ENCODE results near the gene TMOD2. TPM values are rescaled to one million over a fixed set of nuclear protein-coding genes. Genes with fewer than 3 reads are reported as not detected.

TMOD2 gene
- total RNA-seq, 2 donors from 2014 or later = 9.1 to 13.1 TPM

DNA sequence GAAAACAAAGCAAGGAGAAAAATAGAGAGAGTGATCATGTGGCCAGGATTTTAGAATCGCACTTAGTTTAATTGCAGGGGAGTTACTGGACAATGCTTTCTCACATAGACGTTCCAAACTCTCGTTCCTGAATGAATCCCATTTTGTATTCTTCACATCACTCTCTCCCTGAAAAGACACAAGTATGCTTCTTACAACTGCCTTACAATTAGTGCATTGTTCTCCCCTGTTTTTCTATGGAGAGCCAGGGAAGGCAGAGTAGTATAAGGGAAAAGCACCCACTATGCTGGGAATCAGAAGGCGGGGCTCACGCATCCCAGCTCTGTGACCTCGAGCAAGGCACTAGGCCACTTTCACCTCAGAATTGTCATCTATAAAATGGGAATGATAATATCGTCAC is 14.4 kb downstream of the TMOD2 start:
- Histone ChIP-seq H3K4me1 (ENCODE audit: control insufficient read depth in 1 of 2, low read depth in 2 of 2) (no peaks in the 10 kb centered on the region), H3K36me3 (peaks cover 4% of the 10 kb centered on the region), H3K27ac (no peak overlapping the region), H3K4me3 (no peak overlapping the region), H3K27me3 (replicated peaks; ENCODE audit: insufficient read depth) (no peaks in the 10 kb centered on the region), H3K9me3 (no peaks in the 10 kb centered on the region)
- DNase-seq (ENCODE audit: low spot score) (no peak), ATAC-seq (ENCODE audit: insufficient number of reproducible peaks, low FRiP score, low read depth) (no peak)
- TF ChIP-seq, protein P1, sequence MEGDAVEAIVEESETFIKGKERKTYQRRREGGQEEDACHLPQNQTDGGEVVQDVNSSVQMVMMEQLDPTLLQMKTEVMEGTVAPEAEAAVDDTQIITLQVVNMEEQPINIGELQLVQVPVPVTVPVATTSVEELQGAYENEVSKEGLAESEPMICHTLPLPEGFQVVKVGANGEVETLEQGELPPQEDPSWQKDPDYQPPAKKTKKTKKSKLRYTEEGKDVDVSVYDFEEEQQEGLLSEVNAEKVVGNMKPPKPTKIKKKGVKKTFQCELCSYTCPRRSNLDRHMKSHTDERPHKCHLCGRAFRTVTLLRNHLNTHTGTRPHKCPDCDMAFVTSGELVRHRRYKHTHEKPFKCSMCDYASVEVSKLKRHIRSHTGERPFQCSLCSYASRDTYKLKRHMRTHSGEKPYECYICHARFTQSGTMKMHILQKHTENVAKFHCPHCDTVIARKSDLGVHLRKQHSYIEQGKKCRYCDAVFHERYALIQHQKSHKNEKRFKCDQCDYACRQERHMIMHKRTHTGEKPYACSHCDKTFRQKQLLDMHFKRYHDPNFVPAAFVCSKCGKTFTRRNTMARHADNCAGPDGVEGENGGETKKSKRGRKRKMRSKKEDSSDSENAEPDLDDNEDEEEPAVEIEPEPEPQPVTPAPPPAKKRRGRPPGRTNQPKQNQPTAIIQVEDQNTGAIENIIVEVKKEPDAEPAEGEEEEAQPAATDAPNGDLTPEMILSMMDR (IDR thresholded peaks at IDR 0.05) = no peak

DNA sequence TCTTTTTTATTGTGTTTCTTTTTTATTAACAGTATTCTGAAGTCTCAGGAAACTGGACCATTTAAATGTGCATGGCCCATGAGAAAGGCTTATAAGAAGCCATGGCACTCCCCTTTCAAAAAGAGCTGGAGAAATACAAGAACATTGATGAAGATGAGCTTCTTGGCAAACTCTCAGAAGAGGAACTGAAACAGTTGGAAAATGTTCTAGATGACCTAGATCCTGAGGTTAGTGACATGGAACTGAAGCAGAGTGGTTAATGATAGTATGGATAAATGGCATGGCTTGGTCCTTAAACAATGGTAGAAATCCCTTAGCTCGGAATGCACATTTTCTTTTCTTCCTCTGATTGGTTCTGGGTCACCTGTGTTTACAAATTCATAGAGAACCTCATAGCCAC is 14.9 kb downstream of the TMOD2 start:
- Histone ChIP-seq H3K9me3 (no peaks in the 10 kb centered on the region), H3K27me3 (replicated peaks; ENCODE audit: insufficient read depth) (no peaks in the 10 kb centered on the region), H3K36me3 (peaks cover 4% of the 10 kb centered on the region), H3K4me1 (ENCODE audit: control insufficient read depth in 1 of 2, low read depth in 2 of 2) (no peaks in the 10 kb centered on the region), H3K27ac (no peak overlapping the region), H3K4me3 (no peak overlapping the region)
- ATAC-seq (ENCODE audit: insufficient number of reproducible peaks, low FRiP score, low read depth) (no peak), DNase-seq (ENCODE audit: low spot score) (no peak)
- TF ChIP-seq, protein P1 (IDR thresholded peaks at IDR 0.05) = no peak

DNA sequence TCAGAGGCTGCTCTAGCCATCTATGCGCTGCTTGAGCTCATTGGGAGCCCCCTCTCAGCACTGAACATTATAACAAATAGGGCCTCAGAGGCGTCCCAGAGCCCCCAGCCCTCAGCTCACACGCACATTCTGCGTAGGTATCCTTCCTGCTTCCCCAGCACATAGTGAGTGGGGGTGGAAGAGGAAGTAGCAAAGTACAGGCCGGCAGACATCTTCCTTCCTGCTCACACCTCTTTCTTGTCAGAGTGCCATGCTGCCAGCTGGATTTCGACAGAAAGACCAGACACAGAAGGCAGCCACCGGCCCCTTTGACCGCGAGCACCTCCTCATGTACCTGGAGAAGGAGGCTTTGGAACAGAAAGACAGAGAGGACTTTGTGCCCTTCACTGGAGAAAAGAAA is 16.6 kb downstream of the TMOD2 start:
- H3K4me3 ChIP-seq = no peak overlapping the region
- ATAC-seq (ENCODE audit: insufficient number of reproducible peaks, low FRiP score, low read depth) (no peak), DNase-seq (ENCODE audit: low spot score) (no peak)
- peaks cover 4% of the 10 kb centered on the region for H3K36me3 ChIP-seq
- H3K4me1 ChIP-seq (ENCODE audit: control insufficient read depth in 1 of 2, low read depth in 2 of 2) = no peaks in the 10 kb centered on the region
- no peaks in the 10 kb centered on the region for H3K27me3 ChIP-seq (replicated peaks; ENCODE audit: insufficient read depth)
- no peaks in the 10 kb centered on the region for H3K9me3 ChIP-seq
- H3K27ac ChIP-seq = no peak overlapping the region
- TF ChIP-seq, protein P1 (IDR thresholded peaks at IDR 0.05) = no peak

DNA sequence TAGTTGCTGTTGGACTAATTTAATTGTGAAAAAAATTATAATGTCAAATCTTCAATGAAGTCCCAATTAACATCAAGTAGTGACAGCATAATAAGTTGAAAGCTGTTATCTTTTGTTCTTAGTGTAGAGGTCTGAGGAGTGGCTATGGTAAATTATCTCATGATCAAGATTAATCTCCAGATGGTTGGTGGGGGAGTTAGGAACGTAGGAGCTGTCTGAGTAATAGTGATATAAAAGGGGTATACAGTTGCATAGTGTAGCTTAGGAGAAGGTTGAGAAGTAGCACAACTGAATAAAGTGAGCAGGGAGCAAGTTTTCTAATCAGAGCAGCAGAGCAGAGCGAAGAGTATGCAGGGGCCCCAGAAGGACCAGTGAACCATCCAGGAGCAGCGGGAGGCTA is 19.5 kb downstream of the TMOD2 start:
- TF ChIP-seq, protein P1 (IDR thresholded peaks at IDR 0.05) = no peak
- no peaks in the 10 kb centered on the region for H3K4me1 ChIP-seq (ENCODE audit: control insufficient read depth in 1 of 2, low read depth in 2 of 2)
- ATAC-seq (ENCODE audit: insufficient number of reproducible peaks, low FRiP score, low read depth) = no peak
- no peaks in the 10 kb centered on the region for H3K9me3 ChIP-seq
- H3K4me3 ChIP-seq = no peak overlapping the region
- H3K36me3 ChIP-seq = peaks cover 4% of the 10 kb centered on the region
- H3K27ac ChIP-seq = no peak overlapping the region
- no peak for DNase-seq (ENCODE audit: low spot score)
- no peaks in the 10 kb centered on the region for H3K27me3 ChIP-seq (replicated peaks; ENCODE audit: insufficient read depth)

DNA sequence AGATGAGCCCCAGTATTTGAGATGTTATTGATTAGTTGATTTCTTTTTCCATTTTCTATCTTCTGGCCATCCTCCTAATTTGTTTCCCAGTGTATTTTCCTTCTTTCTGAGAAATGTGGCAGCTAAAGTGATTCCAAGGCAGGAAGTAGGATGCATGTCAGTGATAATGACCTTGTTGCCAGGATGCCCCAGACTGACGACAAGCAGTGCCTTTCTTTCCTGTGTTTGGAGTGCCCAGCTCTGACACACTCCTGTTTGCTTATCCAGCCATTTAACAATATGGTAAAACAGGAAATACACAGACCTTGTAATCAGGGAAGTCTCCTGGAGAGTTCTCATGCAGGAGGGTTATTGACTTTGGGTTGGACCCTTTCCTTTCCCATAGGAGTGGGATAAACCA is 20.4 kb downstream of the TMOD2 start:
- TF ChIP-seq, protein P1 (IDR thresholded peaks at IDR 0.05) = no peak
- Histone ChIP-seq H3K27ac (no peak overlapping the region), H3K9me3 (no peaks in the 10 kb centered on the region), H3K4me3 (no peak overlapping the region), H3K4me1 (ENCODE audit: control insufficient read depth in 1 of 2, low read depth in 2 of 2) (no peaks in the 10 kb centered on the region), H3K36me3 (peaks cover 4% of the 10 kb centered on the region), H3K27me3 (replicated peaks; ENCODE audit: insufficient read depth) (no peaks in the 10 kb centered on the region)
- ATAC-seq (ENCODE audit: insufficient number of reproducible peaks, low FRiP score, low read depth) (no peak), DNase-seq (ENCODE audit: low spot score) (no peak)

Data from thoracic aorta (tissue), 2 donors.